Kidney (tissue), 14 donors: ENCODE results near the gene PROSER3. TPM values are rescaled to one million over a fixed set of nuclear protein-coding genes. Genes with fewer than 3 reads are reported as not detected.

Experiments
- DNase-seq, 5 donors: peaks; one replicate each; pipeline ENCODE4 v3.0.0-alpha.2; 2013 to 2020
- FAIRE-seq: peaks from 2 replicates; lab custom pipeline; 2012; peaks lifted over from hg19 to GRCh38; lab: Jason Lieb, UNC
- H3K27ac ChIP-seq, 2 donors: one replicate each; pipeline ENCODE4 v1.7.0; 2013; ENCODE audit warnings: low read depth in 2 of 2, low read length in 2 of 2, inconsistent platforms in 1 of 2
- H3K27me3 ChIP-seq: one replicate; pipeline ENCODE4 v1.7.1; 2013; ENCODE audit warnings: low read length, inconsistent platforms; ENCODE audit not compliant: control insufficient read depth, insufficient read depth
- H3K36me3 ChIP-seq, 3 donors: one replicate each; pipeline versions ENCODE4 v1.7.0 to v1.7.1; 2013; ENCODE audit warnings: low read length in 3 of 3, control low read depth in 1 of 3, inconsistent platforms in 1 of 3; ENCODE audit not compliant: insufficient read depth in 3 of 3, control insufficient read depth in 2 of 3
- H3K4me1 ChIP-seq, 3 donors: one replicate each; pipeline versions ENCODE4 v1.7.0 to v1.7.1; 2013; ENCODE audit warnings: low read length in 3 of 3, inconsistent platforms in 1 of 3, low read depth in 1 of 3; ENCODE audit not compliant: control insufficient read depth in 2 of 3, insufficient read depth in 2 of 3
- H3K4me3 ChIP-seq, 3 donors: one replicate each; pipeline versions ENCODE4 v1.7.0 to v1.8.1; 2013; ENCODE audit warnings: low read length in 3 of 3, control low read depth in 1 of 3, inconsistent platforms in 1 of 3
- H3K9ac ChIP-seq, 3 donors: one replicate each; pipeline versions ENCODE4 v1.7.0 to v1.7.1; 2013; ENCODE audit warnings: low read length in 3 of 3, control low read depth in 1 of 3, inconsistent platforms in 1 of 3
- H3K9me3 ChIP-seq, 3 donors: one replicate each; pipeline versions ENCODE4 v1.7.0 to v1.7.1; 2013; ENCODE audit warnings: low read length in 3 of 3, control low read depth in 1 of 3, inconsistent platforms in 1 of 3; ENCODE audit not compliant: control insufficient read depth in 2 of 3, insufficient read depth in 1 of 3
- CTCF ChIP-seq: IDR thresholded peaks from 3 replicates; pipeline ENCODE4 v1.5.1; 2012; ENCODE audit warnings: mild to moderate bottlenecking, moderate library complexity, borderline replicate concordance; ENCODE audit not compliant: insufficient read depth; ENCODE audit errors: extremely low read depth
- intact Hi-C: fragments of 100-400 bp; cut with DNase I; formaldehyde crosslinking; loops from one replicate; pipeline ENCODE4 v1.11.1; 2022
- polyA plus RNA-seq: library from polyadenylated mRNA; stranded (reverse); fragments of 350-450 nt; fragmentation: Illumina TruSeq; extraction: RNeasy Lipid Tissue Mini Kit (QIAGEN cat#74804); gene quantifications from one replicate; pipeline ENCODE4 v1.2.3, GENCODE V29; 2014; ENCODE audit warnings: low read depth, low replicate concordance; ENCODE audit not compliant: insufficient read depth
- total RNA-seq: library from RNA; stranded (reverse); fragmentation: NEBNext Ultra II Directional; extraction: Animal tissue kit (Norgen Biotek cat#: 25700); gene quantifications from one replicate; pipeline ENCODE4 v1.2.1, GENCODE V29; 2021
- donor health status: control.
- donor health status: control.
- donor health status: control.
- donor health status: control.
- donor health status: control.
- donor health status: DM: yes; HTN: yes; CAD: no.
- donor health status: Normal renal cell carcinoma (clear cell type).

Gene PROSER3
- total and polyA plus RNA-seq, 2 donors from 2014 or later, result 2.8 to 34.9 TPM

- Histone ChIP-seq H3K4me1 (peaks cover 0 to 4% (median 0%) of the 10 kb centered on the region in 3 donors), H3K9ac (no peak overlapping the region), H3K4me3 (peak overlapping the region in 2 of 3 donors; percentile 69 to 79), H3K27ac (peak overlapping the region; percentile 51 to 65), H3K9me3 (no peaks in the 10 kb centered on the region), H3K27me3 (no peaks in the 10 kb centered on the region), H3K36me3 (no peaks in the 10 kb centered on the region)
- intact Hi-C loops, result no loop called here
- FAIRE-seq, result no peak
- no peak for DNase-seq
- no peak for TF ChIP-seq CTCF
Observed at GRCh38 chr19:35811317-35812219, 53.6 kb downstream of the PROSER3 start.

GRCh38 chr19:35812220-35813042 is 54.5 kb downstream of the PROSER3 start, which contains the start of gene PRODH2:
Gene PRODH2, minus strand, starts transcription at chr19:35812845. Its CDS starts 40 bp downstream, at chr19:35812805.
- Histone ChIP-seq H3K36me3 (no peaks in the 10 kb centered on the region), H3K4me3 (peak within 1 kb of the TSS in 2 of 3 donors; percentile 69 to 79), H3K4me1 (peaks cover 0 to 4% (median 0%) of the 10 kb centered on the region in 3 donors), H3K9ac (peak within 1 kb of the TSS in 1 of 3 donors; percentile 26), H3K9me3 (no peaks in the 10 kb centered on the region), H3K27me3 (no peaks in the 10 kb centered on the region), H3K27ac (peak within 1 kb of the TSS; percentile 51 to 65)
- TF ChIP-seq CTCF, result no peak
- DNase-seq (peak in 2 of 5 donors; percentile 16 to 44), FAIRE-seq (no peak)
- intact Hi-C loops, result no loop called here

- no peak for TF ChIP-seq CTCF
- Histone ChIP-seq H3K4me3 (no peak overlapping the region), H3K4me1 (peaks cover 0 to 4% (median 0%) of the 10 kb centered on the region in 3 donors), H3K9ac (no peak overlapping the region), H3K9me3 (no peaks in the 10 kb centered on the region), H3K27ac (no peak overlapping the region), H3K36me3 (no peaks in the 10 kb centered on the region), H3K27me3 (no peaks in the 10 kb centered on the region)
- DNase-seq (no peak), FAIRE-seq (no peak)
- intact Hi-C loops, result no loop called here
Observed at GRCh38 chr19:35813043-35813890, 55.3 kb downstream of the PROSER3 start.
